GM23248 (cell line): ENCODE measurements around the gene CD47.

Experiments
- EZH2 ChIP-seq: fragments of 200-600 bp; sonication (generic); IDR thresholded peaks from 2 replicates; pipeline ENCODE4 v1.6.1; 2018; ENCODE audit warnings: antibody characterized with exemption, mild to moderate bottlenecking; ENCODE audit not compliant: insufficient read depth, poor library complexity, severe bottlenecking
- EZH2phosphoT487 ChIP-seq: fragments of 200-600 bp; sonication (generic); IDR thresholded peaks from 2 replicates; pipeline ENCODE4 v1.6.1; 2018; ENCODE audit warnings: antibody characterized with exemption, moderate library complexity, mild to moderate bottlenecking, low read depth; ENCODE audit not compliant: insufficient read depth

GRCh38 chr3:108103886-108104797, 13.3 kb upstream of the CD47 start:
- TF ChIP-seq EZH2 (no peak), EZH2phosphoT487 (no peak)
